HEK293 (cell line): ENCODE data around the gene VWF.

Source experiments
- CTCF ChIP-seq: fragments of 450-650 bp; formaldehyde crosslinking; IDR thresholded peaks from 2 replicates; pipeline ENCODE4 v1.5.1; 2016; ENCODE audit warnings: missing biosample characterization, missing genetic modification characterization
- ELK4 ChIP-seq: IDR thresholded peaks from 2 replicates; pipeline ENCODE4 v1.6.1; 2011; ENCODE audit warnings: mild to moderate bottlenecking, low read depth, low read length, borderline replicate concordance
- MZF1 ChIP-seq: fragments of 450-650 bp; formaldehyde crosslinking; IDR thresholded peaks from 2 replicates; pipeline ENCODE4 v1.5.1; 2017; ENCODE audit warnings: missing biosample characterization, missing genetic modification characterization, borderline replicate concordance
- ZBTB1 ChIP-seq: fragments of 450-650 bp; formaldehyde crosslinking; IDR thresholded peaks from 2 replicates; pipeline ENCODE4 v1.5.1; 2016; ENCODE audit warnings: missing biosample characterization, missing genetic modification characterization
- ZNF248 ChIP-seq: fragments of 450-650 bp; formaldehyde crosslinking; IDR thresholded peaks from 2 replicates; pipeline ENCODE4 v1.5.1; 2017; ENCODE audit warnings: missing biosample characterization, missing genetic modification characterization
- ZNF274 ChIP-seq, 2 experiments: fragments of 200-500 bp in 1 of 2; fragments of 450-650 bp in 1 of 2; sonication (Bioruptor generic) in 1 of 2; formaldehyde crosslinking in 1 of 2; IDR thresholded peaks; 2 replicates each; pipeline versions ENCODE4 v1.5.1 to v1.6.1; 2014 to 2016; ENCODE audit warnings: borderline replicate concordance in 1 of 2, inconsistent platforms in 1 of 2, low read length in 1 of 2, missing biosample characterization in 1 of 2, missing genetic modification characterization in 1 of 2
- ZNF341 ChIP-seq: fragments of 450-650 bp; formaldehyde crosslinking; IDR thresholded peaks from 2 replicates; pipeline ENCODE4; 2016; ENCODE audit warnings: low read depth, missing biosample characterization, missing genetic modification characterization
- ZNF366 ChIP-seq: fragments of 450-650 bp; formaldehyde crosslinking; conservative IDR thresholded peaks from 2 replicates; pipeline ENCODE4 v1.5.1; 2016; ENCODE audit warnings: missing biosample characterization, missing genetic modification characterization
- ZNF473 ChIP-seq: fragments of 450-650 bp; formaldehyde crosslinking; IDR thresholded peaks from 2 replicates; pipeline ENCODE4 v1.5.1; 2017; ENCODE audit warnings: missing biosample characterization, missing genetic modification characterization

- TF ChIP-seq CTCF (tag by site-specific recombination) (no peak), ZNF366 (tag by site-specific recombination) (no peak), ZBTB1 (no peak), ZNF473 (tag by site-specific recombination) (no peak), MZF1 (tag by site-specific recombination) (no peak), ZNF274 (IDR thresholded peaks at IDR 0.05; ENCODE audit: low read length) (no peak), ZNF274 (tag by site-specific recombination; IDR thresholded peaks at IDR 0.05; ENCODE audit: borderline replicate concordance) (no peak), ZNF248 (tag by site-specific recombination) (no peak), ELK4 (no peak), ZNF341 (no peak)
These were observed 95.1 kb downstream of the VWF start for GRCh38 chr12:6029401-6029800.
